GM19193 (cell line): ENCODE data around the gene EEFSEC.

Source experiments
- POLR2A ChIP-seq: IDR thresholded peaks from 4 replicates; pipeline ENCODE4 v1.6.1; 2011; ENCODE audit not compliant: insufficient read depth, insufficient read length; ENCODE audit errors: extremely low read depth

The EEFSEC gene

DNA sequence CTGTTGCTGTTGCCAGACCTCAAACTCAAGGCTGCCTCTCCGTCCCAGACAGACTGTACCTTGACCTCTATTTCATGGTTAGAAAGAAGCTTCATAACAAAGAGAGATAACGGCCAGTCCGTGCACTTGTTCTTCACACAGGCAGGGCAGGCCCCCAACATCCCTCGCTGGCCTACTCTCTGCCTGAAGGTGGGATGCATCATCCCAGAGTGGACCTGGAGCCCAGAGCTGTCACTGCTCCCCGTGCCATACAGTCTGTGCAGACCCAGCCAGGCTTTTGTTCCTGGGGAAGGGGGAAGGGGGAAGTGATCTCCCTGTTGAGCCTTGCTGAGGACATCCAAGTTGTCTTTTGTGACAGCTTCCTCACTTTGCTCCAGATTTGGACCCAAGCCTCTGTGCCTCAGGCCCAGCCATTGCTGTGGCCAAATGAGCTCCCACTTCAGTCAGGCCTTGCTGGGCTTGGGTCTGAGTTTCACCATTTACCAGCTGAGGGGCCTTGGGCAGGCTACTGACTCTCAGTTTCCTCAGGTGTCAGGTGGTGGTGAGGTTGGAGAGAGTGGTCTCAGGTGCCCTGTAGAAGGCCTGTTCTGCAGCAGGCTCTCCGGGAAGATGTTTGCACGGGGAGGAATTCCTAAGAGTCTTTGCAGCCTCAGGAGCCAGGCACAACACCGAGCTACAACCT is 171.8 kb downstream of the EEFSEC start:
- TF ChIP-seq POLR2A: no peak

DNA sequence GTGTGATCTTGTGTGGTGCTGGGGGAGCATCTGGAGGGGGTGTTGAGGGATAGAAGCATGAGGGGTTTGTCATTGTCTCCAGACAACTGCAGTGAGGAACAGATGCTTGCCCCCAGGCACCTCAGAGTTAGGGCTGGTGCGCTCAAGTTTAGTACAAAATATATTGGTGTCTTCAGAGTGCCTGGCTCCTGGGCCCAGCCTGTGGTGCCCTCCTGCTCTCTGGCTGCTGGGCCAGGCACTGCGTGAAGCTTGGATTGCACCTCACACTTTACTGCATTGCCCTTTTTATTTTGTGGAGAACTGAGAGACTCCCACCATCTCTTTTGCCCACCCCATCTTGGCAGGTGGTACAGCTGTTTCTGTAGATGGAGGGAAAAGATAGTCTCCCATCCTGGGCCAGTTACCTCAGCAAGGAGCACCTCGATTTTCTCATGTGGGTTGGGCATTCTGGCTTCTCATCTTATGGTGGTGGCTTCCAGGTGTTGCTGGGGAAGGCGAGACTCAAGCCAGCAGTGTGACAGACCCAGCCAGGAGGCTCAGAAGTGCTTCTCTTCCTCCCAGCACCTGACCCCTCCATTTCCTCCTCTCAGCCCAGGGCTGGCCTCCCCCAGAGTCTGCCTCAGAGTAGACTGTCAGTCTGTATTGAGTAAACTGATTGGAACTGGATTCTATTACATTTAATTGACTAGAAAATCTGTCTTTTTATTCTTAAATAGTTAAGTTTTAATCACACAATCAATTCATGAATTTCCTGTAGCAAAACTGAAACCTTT is 173.0 kb downstream of the EEFSEC start:
- TF ChIP-seq POLR2A: no peak

DNA sequence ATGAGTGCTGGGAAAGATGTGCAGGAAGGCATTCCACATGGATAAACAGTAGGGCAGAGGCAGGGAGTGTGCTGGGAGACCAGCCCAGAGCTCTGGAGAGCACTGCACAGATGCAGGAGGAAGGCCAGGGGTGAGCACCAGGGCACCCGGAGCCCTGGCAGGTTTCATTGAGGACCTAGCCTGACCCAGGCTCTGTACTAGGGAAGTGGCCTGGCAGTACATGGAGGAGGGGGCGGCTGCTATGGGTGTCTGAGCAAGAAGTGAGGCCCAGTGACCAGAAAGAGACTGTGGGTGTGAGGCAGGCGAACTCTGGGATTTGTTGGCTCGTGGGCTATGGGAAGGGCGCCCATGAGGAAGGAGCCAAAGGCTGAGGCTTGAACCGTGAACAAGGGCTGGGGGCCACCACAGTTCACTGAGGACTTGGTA is 174.3 kb downstream of the EEFSEC start:
- no peak for TF ChIP-seq POLR2A

DNA sequence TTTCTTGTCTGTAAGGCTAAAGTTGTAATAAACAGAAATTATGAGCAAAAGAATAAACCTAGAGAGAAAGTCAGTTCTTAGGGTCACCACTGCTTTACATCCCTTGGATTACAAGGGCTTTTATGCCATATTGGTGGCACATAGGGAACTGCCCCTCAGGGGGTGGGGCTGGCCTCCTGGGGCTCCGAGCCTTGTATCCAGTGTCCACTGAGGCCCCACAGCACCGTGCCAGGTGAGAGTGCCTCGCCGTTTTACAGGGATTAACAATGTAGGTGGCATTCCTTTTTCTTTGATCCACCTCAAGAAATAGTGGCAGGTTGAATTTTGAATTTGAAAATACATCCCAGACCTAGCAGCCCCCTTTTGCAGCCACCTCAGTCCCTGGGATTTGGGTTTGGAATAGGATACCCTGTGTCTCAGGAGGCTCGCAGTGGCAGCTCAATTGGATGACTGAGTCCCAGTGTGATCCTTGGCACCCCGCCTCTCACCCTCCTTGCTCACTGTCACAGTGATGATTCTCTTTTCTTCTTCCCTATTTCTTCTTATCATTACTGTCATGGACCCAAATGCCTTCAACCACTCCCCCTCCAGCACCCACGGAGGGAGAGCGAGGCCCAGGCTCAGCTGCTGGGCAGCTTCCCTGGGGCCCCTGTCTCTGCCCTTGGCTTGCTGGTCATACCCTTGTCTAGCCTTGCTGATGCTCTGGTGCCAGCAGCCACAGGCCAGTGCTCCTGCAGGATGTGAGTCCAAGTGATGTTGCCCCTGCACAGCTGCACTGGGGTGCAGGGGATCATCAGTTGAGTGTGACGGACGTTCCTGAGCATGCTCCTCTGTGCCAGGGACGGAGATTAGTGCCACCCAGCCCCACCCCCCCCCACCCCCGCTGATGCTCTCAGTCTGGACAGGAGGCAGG is 175.5 kb downstream of the EEFSEC start:
- TF ChIP-seq POLR2A: no peak

DNA sequence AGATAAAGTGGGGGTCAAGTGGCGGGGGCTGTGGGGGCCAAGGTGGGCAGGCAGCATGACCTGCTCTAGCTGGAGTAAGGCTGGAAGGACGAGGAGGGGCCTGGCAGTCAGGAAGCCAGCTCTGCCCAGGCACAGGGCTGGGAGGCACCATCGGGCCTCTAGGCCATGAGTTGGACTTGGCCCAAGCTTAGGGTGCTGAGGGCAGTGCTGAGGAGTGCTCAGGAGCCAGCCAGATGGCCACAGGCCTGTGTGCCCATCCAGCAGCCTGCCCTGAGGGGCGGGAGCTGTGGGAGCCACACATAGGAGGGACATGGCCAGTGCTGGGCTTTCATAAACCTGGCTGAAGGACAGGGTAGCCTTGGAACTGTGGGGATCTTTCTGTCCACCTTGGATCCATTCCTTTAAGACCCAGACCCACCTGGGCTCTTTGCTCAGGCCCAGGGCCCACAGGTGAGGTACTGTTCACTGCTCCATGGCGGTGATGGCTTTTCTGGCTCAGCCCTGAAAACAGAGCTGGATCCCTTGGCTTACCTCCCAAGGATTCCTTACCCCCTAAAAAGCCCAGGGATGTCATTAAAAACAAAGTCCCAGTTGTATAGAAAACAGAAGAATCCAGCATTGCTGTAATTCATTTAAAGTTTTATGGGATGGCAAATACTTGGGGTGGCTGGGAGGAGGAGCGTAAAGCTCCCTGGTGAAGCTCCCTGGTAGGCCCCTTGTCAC is 176.4 kb downstream of the EEFSEC start:
- no peak for TF ChIP-seq POLR2A

DNA sequence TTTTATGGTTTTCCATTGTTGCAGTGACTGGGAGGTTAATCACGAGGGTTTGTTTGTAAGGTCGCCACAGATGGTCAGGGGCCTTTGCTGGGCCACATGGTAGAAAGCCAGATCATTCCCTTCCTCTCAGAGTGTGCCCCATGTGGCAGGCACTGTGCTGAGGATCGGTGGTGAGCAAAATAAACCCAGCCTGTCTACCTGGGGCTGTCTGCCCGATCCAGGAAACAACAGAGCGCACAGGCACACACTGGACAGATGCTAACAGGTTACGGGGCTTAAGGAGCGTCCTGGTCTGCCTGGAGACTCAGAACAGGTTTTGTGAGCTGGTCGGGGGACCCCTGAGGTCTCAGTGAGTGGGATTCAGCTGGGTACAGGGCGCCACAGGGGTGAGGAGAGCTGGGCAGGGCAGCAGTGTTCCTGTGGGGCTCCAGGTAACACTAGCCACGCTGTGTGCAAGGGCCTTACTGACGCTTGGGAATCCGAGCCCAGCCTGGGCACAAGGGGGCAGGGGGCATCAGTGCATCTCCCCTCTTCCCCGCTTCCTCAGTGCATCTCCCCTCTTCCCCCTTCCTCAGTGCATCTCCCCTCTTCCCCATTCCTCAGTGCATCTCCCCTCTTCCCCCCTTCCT is 177.0 kb downstream of the EEFSEC start:
- TF ChIP-seq POLR2A: no peak

DNA sequence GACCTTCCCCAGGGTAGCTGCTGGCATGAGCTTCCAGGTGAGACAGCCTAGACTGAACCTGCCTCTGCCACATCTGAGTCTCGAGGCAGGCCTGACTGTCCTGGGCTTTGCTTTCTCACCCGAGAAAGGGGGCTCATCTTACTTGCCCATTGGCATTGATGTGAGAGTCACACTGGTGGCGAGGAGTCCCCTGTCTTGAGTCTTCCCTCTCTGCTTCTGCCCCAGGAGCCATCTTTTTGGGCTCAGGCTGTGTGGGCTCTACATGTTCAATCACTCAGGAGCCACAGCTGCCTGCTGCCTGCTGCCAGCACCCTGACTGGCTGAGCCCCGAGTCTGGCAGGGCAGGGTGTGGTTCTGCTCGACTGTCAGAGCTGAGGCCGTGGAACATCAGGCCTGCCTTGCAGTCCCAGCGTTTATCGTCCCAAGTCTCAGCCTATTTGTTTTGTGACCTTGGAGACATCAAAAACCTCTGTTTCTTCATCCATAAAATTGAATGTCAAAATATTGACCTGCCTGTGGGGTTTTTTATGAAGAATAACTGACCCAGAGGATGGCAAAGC is 180.9 kb downstream of the EEFSEC start:
- no peak for TF ChIP-seq POLR2A

DNA sequence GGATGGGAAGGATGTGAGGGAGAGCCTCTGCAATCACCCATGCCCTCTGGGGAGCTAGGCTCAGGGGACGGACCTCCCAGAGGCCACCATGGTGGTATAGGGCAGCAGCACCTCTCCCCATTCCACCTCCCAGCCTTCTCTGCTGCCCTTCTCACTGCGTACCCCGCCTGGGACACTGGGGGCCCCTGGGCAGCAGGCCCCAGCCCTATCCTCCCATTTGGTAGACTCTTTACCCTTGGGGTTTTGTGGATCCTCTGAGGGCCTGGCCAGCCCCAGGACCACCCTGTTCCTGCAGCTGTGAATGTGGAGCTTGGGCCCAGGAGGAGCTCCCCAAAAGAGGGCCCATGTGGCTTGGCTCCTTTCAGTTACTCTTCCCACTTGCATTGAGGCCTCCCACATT is 181.5 kb downstream of the EEFSEC start:
- no peak for TF ChIP-seq POLR2A

DNA sequence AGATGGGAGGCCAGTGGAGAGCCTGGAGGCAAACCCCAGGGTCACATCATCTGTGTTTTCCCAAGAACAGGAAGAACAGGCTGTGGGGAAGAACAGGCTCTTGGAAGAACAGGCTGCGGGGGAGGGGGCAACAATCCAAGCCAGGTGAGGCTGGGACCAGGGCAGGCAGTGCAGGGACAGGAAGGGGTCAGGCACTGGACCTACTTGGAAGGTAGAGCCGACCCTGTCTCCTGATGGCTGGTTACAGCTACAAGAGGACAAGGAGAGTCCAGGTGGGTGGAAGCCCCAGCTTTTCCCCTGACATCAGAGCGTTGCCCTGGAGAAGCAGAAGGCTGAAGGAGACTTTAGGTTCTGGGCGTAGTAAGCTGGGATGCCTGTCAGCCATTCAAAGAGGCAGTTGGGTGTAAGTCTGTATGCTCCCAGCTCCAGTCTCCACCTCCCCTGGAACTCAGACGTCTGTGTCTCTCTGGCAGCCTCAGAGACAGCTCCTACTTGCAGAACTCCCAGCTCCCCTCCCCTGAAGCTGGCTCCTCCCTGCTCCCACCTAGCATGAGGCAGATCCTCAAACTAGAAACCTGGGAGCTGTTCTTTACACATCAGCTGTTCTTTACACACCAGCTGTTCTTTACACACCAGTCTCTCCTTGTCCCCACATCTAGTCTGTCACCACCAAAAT is 182.5 kb downstream of the EEFSEC start:
- TF ChIP-seq POLR2A: no peak

DNA sequence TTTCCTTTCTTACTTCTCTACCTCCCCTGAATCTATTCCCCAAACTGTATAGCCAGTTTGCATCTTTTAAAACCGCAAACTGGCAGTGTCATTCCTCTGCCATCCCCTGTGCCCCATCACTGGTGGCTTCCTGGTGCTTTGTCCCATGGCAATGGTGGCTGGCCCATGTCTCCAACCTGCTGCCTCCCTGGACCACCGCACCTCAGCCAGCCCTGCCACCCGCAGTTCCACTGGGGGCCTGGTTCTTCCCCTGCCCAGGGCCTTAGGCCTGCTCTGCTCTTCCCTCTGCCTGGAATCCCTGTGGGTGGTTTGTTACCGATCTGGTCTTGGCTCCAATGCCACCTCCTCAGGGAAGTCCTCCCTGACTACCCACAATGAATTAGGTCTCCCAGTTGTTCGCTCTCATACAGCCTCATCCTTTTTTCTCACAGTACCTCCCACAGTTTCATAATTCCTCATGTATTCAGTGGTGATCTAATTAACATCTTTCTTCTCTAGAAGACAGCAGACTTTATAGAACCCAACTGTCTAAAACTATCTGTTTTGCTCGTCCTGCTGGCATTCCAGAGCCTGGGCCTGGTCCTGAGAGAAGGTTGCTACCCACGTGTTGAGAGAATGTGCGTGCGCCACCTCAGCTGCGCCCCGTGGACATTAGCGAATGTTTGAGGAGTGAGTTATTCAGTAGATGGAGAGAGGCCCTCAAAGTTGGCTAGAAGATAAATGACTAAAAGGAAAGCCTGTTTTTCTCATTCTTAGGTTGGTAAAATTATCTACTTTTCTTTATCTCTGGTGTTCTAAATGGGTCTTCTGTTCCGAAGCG is 183.3 kb downstream of the EEFSEC start:
- no peak for TF ChIP-seq POLR2A

DNA sequence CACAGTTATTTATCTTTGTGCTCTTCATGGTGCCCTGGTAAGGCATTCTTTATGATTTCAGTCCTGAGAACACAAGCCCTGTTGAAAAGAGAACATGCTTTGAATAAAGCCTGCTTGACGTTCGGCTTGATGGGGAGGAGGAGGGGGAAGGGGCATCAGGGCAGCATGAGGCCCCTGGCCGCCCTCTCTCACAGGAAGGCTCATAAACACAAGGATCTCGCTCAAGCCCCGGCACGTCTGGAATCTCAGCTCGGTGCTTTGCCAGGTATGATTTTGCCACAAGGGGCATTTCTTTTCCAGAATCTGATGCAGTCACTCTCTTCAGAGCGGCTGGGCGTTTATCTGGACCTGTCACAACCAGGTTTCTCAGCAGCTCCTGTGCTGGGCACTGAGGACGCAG is 184.0 kb downstream of the EEFSEC start:
- no peak for TF ChIP-seq POLR2A

DNA sequence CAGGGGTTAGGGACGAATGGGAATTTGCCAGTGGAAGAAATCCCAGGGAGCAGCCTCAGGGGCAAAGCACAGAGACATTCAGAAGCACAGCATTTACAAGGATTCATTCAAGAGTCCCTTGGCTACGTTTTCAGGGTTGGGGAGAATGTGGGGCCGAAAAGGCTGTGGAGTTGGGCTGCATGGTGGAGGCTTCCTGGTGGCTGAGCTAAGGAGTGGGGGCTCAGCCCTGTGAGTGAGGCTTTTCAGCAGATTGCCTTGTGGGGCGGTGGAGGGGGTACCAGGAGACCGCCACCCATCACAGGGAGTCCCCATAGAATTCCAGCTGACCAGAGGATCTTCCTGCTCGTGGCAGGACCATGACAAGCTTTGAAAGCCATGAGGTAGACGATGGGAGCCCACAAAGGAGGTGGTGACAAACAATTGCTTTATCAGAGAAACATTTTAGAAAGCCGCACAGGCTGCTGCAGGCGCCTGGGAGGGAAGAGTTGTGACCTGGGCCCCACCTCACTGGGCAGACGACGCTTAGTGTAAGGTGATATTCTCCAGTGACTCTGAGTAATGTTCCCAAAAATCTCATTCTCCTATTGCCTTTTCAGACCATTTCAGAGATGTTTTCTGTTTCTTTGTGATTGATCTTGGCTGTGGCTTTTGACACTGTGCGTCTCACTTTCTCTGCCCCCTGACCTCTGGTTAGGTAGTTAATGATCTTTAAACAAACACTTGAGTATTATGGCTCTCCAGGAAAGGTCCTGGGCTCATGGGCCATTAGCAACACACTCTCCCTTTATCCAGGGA is 185.5 kb downstream of the EEFSEC start:
- no peak for TF ChIP-seq POLR2A
